ENCODE measurements around the gene C1QBP. TPM values are rescaled to one million over a fixed set of nuclear protein-coding genes. Genes with fewer than 3 reads are reported as not detected.

Gene C1QBP
- polyA plus RNA-seq, 2 donors: 118 to 204 TPM

GRCh38 chr17:5396612-5397011 is 42.3 kb downstream of the C1QBP start:
- WGBS, 2 donors: 88 to 91% methylated on average over 2 of the region's 2 CpGs

DNA sequence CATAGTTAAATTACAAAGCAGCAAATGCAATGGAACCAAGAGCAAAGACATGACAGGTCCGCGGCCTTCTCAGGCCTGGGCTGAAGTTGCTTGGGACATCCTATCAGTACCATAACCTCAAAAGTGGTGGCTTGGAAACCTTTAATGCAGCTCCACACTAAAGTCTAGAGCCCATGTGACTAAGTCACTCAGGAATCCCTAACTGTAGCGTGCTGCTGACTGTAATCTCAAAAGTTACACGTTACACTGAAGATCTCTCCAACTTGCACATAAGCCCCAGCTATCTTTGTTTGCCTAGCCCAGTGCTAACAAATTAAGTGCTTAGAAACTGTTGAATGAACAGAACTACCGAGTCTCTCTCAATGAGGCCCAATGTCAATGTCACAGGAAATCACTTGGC is 47.3 kb downstream of the C1QBP start:
- H3K36me3 ChIP-seq (ENCODE audit: control insufficient read depth in 2 of 2, insufficient read depth in 2 of 2, low read length in 1 of 2): peaks cover 6 to 7% of the 10 kb centered on the region in 2 donors
- H3K4me1 ChIP-seq (ENCODE audit: control insufficient read depth in 2 of 2, insufficient read depth in 2 of 2, low read length in 1 of 2): no peaks in the 10 kb centered on the region
- H3K9me3 ChIP-seq (ENCODE audit: control insufficient read depth in 2 of 2, insufficient read depth in 1 of 2, low read depth in 1 of 2, low read length in 1 of 2): no peaks in the 10 kb centered on the region
- H3K4me3 ChIP-seq (ENCODE audit: low read depth in 1 of 2, low read length in 2 of 2): no peak overlapping the region
- no peaks in the 10 kb centered on the region for H3K27me3 ChIP-seq (ENCODE audit: control insufficient read depth in 1 of 2, insufficient read depth in 2 of 2, low read length in 2 of 2)
- 83 to 91% methylated on average over 5 of the region's 5 CpGs for WGBS, 2 donors
- no peak overlapping the region for H3K27ac ChIP-seq (ENCODE audit: low read depth in 2 of 2, low read length in 1 of 2)

More at GRCh38 chr17:5396612-5397011, 42.3 kb downstream of the C1QBP start:
- H3K4me3 ChIP-seq (ENCODE audit: low read depth in 1 of 2, low read length in 2 of 2): no peak overlapping the region
- H3K27me3 ChIP-seq (ENCODE audit: control insufficient read depth in 1 of 2, insufficient read depth in 2 of 2, low read length in 2 of 2): no peaks in the 10 kb centered on the region
- peaks cover 0 to 10% of the 10 kb centered on the region in 2 donors for H3K36me3 ChIP-seq (ENCODE audit: control insufficient read depth in 2 of 2, insufficient read depth in 2 of 2, low read length in 1 of 2)
- no peaks in the 10 kb centered on the region for H3K9me3 ChIP-seq (ENCODE audit: control insufficient read depth in 2 of 2, insufficient read depth in 1 of 2, low read depth in 1 of 2, low read length in 1 of 2)
- H3K27ac ChIP-seq (ENCODE audit: low read depth in 2 of 2, low read length in 1 of 2): no peak overlapping the region
- H3K4me1 ChIP-seq (ENCODE audit: control insufficient read depth in 2 of 2, insufficient read depth in 2 of 2, low read length in 1 of 2): no peaks in the 10 kb centered on the region

Other genes with a start within 250 kb of the C1QBP start
- 1 to 10 TPM in 1 of 2 donors, under 1 TPM in 1; 0.86 to 1.7 TPM for gene ZNF594, start 247.3 kb downstream of the C1QBP start, polyA plus RNA-seq
- gene SCIMP, start 204.3 kb downstream of the C1QBP start, polyA plus RNA-seq: under 1 TPM; 0.18 to 0.29 TPM
- gene RABEP1, start 156.9 kb downstream of the C1QBP start, polyA plus RNA-seq: 1 to 10 TPM; 8.8 to 9.0 TPM
- 10 to 100 TPM; 55.3 to 65.7 TPM for gene NUP88, start 19.5 kb downstream of the C1QBP start, polyA plus RNA-seq
- gene RPAIN, start 19.0 kb downstream of the C1QBP start, polyA plus RNA-seq: 10 to 100 TPM; 22.1 to 23.9 TPM
- gene DHX33, start 29.8 kb upstream of the C1QBP start, polyA plus RNA-seq: 1 to 10 TPM; 5.0 to 5.2 TPM
- gene DERL2, start 47.0 kb upstream of the C1QBP start, polyA plus RNA-seq: 10 to 100 TPM; 40.1 to 53.8 TPM
- gene MIS12, start 47.4 kb upstream of the C1QBP start, polyA plus RNA-seq: 10 to 100 TPM in 1 of 2 donors, 1 to 10 TPM in 1; 7.6 to 10.5 TPM
- 10 to 100 TPM in 1 of 2 donors, 1 to 10 TPM in 1; 8.6 to 26.4 TPM for gene NLRP1, start 145.4 kb upstream of the C1QBP start, polyA plus RNA-seq